Caco-2 (cell line): ENCODE data around the gene ZFPL1. TPM values are rescaled to one million over a fixed set of nuclear protein-coding genes. Genes with fewer than 3 reads are reported as not detected.
A peak's percentile ranks its signal among the peaks of the same experiment; 100 is the strongest.

ENCODE experiments used
- BruUV-seq: library from RNA; stranded (reverse); fragments of 400-500 nt; replicated peaks from 2 replicates; lab custom pipeline; 2021; lab: Mats Ljungman, UMichigan
- CTCF ChIA-PET: fragments of 300-600 bp; sonication (Branson Sonifier 250); formaldehyde crosslinking; loops from one replicate; lab custom pipeline; 2022; ENCODE audit warnings: antibody characterized with exemption; lab: Charles Lee
- POLR2A ChIA-PET: fragments of 300-600 bp; sonication (Branson Sonifier 250); formaldehyde crosslinking; loops from one replicate; lab custom pipeline; 2022; ENCODE audit warnings: antibody characterized with exemption; lab: Charles Lee
- DNase-seq, 2 experiments: peaks; one replicate each; pipeline versions ENCODE4 v3.0.0 to v3.0.0-alpha.2; 2020 to 2022
- H3K27me3 ChIP-seq: replicated peaks from 2 replicates; pipeline ENCODE4 v1.6.0; 2011; ENCODE audit warnings: low read length; ENCODE audit not compliant: control insufficient read depth, insufficient read depth
- H3K36me3 ChIP-seq: 2 replicates; pipeline ENCODE4 v1.5.1; 2011; ENCODE audit warnings: low read length; ENCODE audit not compliant: control insufficient read depth, insufficient read depth
- H3K4me1 ChIP-seq: fragments of 250-450 bp; sonication (Bioruptor Pico); 2 replicates; pipeline ENCODE4 v1.5.1; 2020; ENCODE audit warnings: mild to moderate bottlenecking
- H3K4me3 ChIP-seq: 2 replicates; pipeline ENCODE4 v1.5.1; 2011; ENCODE audit warnings: low read depth, mild to moderate bottlenecking, control low read depth, low read length
- H3K9me3 ChIP-seq: fragments of 250-450 bp; sonication (Bioruptor Pico); 2 replicates; pipeline ENCODE4 v1.5.1; 2020; ENCODE audit warnings: mild to moderate bottlenecking, moderate library complexity
- H3K27ac Mint-ChIP-seq: one replicate; pipeline ENCODE4 v1.8.0; 2022; ENCODE audit warnings: mixed read lengths; ENCODE audit not compliant: unreplicated experiment
- H3K27me3 Mint-ChIP-seq: one replicate; pipeline ENCODE4 v1.8.0; 2022; ENCODE audit warnings: mixed read lengths; ENCODE audit not compliant: insufficient read depth, unreplicated experiment
- H3K36me3 Mint-ChIP-seq: one replicate; pipeline ENCODE4 v1.8.0; 2022; ENCODE audit warnings: mild to moderate bottlenecking, mixed read lengths; ENCODE audit not compliant: insufficient read depth, unreplicated experiment
- H3K4me1 Mint-ChIP-seq: one replicate; pipeline ENCODE4 v1.8.0; 2022; ENCODE audit warnings: low read depth, mixed read lengths; ENCODE audit not compliant: unreplicated experiment
- H3K4me3 Mint-ChIP-seq: one replicate; pipeline ENCODE4 v1.8.0; 2022; ENCODE audit warnings: mild to moderate bottlenecking, moderate library complexity, mixed read lengths; ENCODE audit not compliant: unreplicated experiment
- H3K9me3 Mint-ChIP-seq: one replicate; pipeline ENCODE4 v1.8.0; 2022; ENCODE audit warnings: mixed read lengths; ENCODE audit not compliant: unreplicated experiment
- intact Hi-C: fragments of 100-400 bp; cut with micrococcal nuclease; formaldehyde crosslinking; loops from one replicate; pipeline ENCODE4 v1.10.0; 2022; ENCODE audit not compliant: unreplicated experiment
- total RNA-seq: library from RNA; stranded (reverse); gene quantifications from 2 replicates; pipeline ENCODE4 v1.2.3, GENCODE V29; 2022
- TF ChIP-seq, protein P1 (sequence below), 2 experiments: fragments of 200-600 bp in 1 of 2; IDR thresholded peaks; 1 replicate in 1 of 2; 2 replicates in 1 of 2; pipeline versions ENCODE4 v1.5.1 to v1.8.0; 2011 to 2022; ENCODE audit warnings: antibody characterized with exemption in 1 of 2, control low read depth in 1 of 2, inconsistent platforms in 1 of 2, low read depth in 1 of 2, low read length in 1 of 2, mild to moderate bottlenecking in 1 of 2, moderate library complexity in 1 of 2; ENCODE audit not compliant: insufficient read depth in 1 of 2, severe bottlenecking in 1 of 2, unreplicated experiment in 1 of 2

ZFPL1 gene
- total RNA-seq, 1 experiment from 2014 or later, result 46.0 TPM

DNA sequence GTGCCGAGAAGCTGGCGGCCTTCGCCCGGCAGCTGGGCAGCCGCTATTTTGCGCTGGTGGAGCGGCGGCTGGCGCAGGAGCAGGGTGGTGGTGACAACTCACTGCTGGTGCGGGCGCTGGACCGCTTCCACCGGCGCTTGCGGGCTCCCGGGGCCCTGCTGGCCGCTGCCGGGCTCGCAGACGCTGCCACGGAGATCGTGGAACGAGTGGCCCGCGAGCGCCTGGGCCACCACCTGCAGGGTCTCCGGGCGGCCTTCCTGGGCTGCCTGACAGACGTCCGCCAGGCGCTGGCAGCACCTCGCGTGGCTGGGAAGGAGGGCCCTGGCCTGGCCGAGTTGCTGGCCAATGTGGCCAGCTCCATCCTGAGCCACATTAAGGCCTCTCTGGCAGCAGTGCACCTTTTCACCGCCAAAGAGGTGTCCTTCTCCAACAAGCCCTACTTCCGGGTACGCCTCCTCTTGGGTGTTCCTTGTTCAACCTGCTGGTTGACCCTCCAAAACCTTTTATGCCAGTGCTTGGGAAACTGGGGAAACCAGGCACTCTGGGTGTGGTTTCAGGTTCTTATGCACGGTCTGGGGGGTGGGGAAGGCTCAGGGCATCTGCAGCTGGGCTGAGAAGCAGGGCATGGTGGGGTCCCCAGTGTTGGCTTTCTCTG lies 24.6 kb downstream of the ZFPL1 start:
- Mint-ChIP-seq H3K4me3 (no peak overlapping the region), H3K27ac (no peak overlapping the region), H3K27me3 (no peaks in the 10 kb centered on the region), H3K36me3 (peaks cover 63% of the 10 kb centered on the region), H3K9me3 (no peaks in the 10 kb centered on the region), H3K4me1 (peaks cover 5% of the 10 kb centered on the region)
- Histone ChIP-seq H3K27me3 (no peaks in the 10 kb centered on the region), H3K9me3 (no peaks in the 10 kb centered on the region), H3K4me3 (no peak overlapping the region), H3K4me1 (peaks cover 18% of the 10 kb centered on the region), H3K36me3 (no peaks in the 10 kb centered on the region)
- no peak for DNase-seq
- TF ChIP-seq, protein P1, sequence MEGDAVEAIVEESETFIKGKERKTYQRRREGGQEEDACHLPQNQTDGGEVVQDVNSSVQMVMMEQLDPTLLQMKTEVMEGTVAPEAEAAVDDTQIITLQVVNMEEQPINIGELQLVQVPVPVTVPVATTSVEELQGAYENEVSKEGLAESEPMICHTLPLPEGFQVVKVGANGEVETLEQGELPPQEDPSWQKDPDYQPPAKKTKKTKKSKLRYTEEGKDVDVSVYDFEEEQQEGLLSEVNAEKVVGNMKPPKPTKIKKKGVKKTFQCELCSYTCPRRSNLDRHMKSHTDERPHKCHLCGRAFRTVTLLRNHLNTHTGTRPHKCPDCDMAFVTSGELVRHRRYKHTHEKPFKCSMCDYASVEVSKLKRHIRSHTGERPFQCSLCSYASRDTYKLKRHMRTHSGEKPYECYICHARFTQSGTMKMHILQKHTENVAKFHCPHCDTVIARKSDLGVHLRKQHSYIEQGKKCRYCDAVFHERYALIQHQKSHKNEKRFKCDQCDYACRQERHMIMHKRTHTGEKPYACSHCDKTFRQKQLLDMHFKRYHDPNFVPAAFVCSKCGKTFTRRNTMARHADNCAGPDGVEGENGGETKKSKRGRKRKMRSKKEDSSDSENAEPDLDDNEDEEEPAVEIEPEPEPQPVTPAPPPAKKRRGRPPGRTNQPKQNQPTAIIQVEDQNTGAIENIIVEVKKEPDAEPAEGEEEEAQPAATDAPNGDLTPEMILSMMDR (IDR thresholded peaks at IDR 0.05; ENCODE audit: insufficient read depth in 1 of 2, low read depth in 1 of 2, low read length in 1 of 2, severe bottlenecking in 1 of 2, unreplicated experiment in 1 of 2), result no peak
- no TSS peak for BruUV-seq
- POLR2A ChIA-PET, result no interaction called here
- CTCF ChIA-PET, result no interaction called here
- intact Hi-C loops, result no loop called here

DNA sequence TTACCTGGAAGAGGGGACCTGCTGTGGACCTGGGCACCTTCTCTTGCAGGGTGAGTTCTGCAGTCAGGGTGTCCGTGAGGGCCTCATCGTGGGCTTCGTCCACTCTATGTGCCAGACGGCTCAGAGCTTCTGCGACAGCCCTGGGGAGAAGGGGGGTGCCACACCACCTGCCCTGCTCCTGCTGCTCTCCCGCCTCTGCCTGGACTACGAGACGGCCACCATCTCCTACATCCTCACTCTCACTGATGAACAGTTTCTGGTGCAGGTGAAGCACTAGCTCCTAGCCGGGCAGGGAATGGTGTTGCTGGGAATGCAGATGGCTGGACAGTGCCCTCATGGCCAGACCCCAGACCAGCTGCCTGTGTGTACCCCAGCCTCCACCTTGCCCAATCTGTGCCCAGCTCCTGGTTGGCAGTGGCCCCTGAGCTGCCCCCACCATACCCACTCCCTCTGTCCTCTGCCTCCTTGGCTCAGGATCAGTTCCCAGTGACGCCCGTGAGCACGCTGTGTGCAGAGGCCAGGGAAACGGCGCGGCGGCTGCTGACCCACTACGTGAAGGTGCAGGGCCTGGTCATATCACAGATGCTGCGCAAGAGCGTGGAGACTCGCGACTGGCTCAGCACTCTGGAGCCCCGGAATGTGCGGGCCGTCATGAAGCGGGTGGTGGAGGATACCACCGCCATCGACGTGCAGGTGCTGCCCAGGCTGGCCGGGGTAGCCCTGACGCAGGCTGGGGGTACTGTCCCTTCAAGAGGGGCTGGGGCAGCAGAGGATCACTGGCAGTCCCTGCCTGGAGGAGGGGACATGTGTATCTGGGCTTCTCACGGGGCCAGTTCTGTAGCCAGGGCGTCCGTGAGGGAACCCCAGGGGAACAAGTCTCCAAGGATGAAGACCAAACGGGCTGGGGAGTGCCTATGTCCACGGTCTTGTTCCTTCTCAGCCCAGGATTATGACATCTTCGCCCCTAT lies 25.5 kb downstream of the ZFPL1 start:
- intact Hi-C loops, result loop anchor here (1.0 to 10.0 kb wide), 3 partner anchors 13 to 335 kb away; partner anchors contain the start of genes CAPN1, SF1 and VPS51
- H3K27me3 Mint-ChIP-seq, result no peaks in the 10 kb centered on the region
- no TSS peak for BruUV-seq
- Histone ChIP-seq H3K36me3 (no peaks in the 10 kb centered on the region), H3K4me1 (peaks cover 21% of the 10 kb centered on the region), H3K4me3 (no peak overlapping the region), H3K9me3 (no peaks in the 10 kb centered on the region), H3K27me3 (no peaks in the 10 kb centered on the region)
- H3K36me3 Mint-ChIP-seq, result peaks cover 62% of the 10 kb centered on the region
- no peaks in the 10 kb centered on the region for H3K9me3 Mint-ChIP-seq
- TF ChIP-seq, protein P1 (IDR thresholded peaks at IDR 0.05; ENCODE audit: insufficient read depth in 1 of 2, low read depth in 1 of 2, low read length in 1 of 2, severe bottlenecking in 1 of 2, unreplicated experiment in 1 of 2), result no peak
- POLR2A ChIA-PET, result interaction anchor here (2.3 kb wide), 1 partner anchor 12 kb away, joined by 37 read pairs; the partner anchor contains the start of genes FAU and MRPL49
- no peak for DNase-seq
- CTCF ChIA-PET, result interaction anchor here (0.6 to 1.7 kb wide), 9 partner anchors 10 to 805 kb away, joined by 3 to 9 read pairs (median 5); partner anchors contain the start of genes CAPN1, FAU, MRPL49 and SF1
- H3K27ac Mint-ChIP-seq, result no peak overlapping the region
- no peak overlapping the region for H3K4me3 Mint-ChIP-seq
- peaks cover 6% of the 10 kb centered on the region for H3K4me1 Mint-ChIP-seq

DNA sequence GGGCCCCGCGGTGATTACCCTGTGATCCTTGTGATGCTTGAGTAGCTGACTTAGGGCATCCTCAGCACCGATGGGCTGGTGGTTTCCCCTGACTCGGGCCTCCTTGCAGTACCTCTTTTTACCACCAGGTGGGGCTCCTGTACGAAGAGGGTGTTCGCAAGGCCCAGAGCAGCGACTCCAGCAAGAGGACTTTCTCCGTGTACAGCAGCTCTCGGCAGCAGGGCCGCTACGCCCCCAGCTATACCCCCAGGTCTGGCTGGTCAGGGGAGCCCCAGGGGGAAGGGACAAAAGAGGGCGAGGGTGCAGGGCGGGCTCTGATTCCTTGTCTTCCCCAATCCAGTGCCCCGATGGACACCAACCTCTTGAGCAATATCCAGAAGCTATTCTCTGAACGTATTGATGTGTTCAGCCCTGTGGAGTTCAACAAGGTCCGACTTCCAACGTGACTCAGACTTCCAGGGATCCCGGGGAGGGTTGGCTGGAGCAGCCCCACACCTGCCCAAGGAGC lies 26.4 kb downstream of the ZFPL1 start:
- H3K9me3 Mint-ChIP-seq, result no peaks in the 10 kb centered on the region
- Histone ChIP-seq H3K4me1 (peaks cover 21% of the 10 kb centered on the region), H3K9me3 (no peaks in the 10 kb centered on the region), H3K27me3 (no peaks in the 10 kb centered on the region), H3K36me3 (no peaks in the 10 kb centered on the region), H3K4me3 (no peak overlapping the region)
- POLR2A ChIA-PET, result interaction anchor here (1.0 to 2.3 kb wide), 3 partner anchors 11 to 332 kb away, joined by 3 to 37 read pairs (median 6); partner anchors contain the start of genes FAU, MRPL49 and SF1
- peak; percentile 87 to 94 for DNase-seq
- peaks cover 6% of the 10 kb centered on the region for H3K4me1 Mint-ChIP-seq
- intact Hi-C loops, result loop anchor here (1.0 to 10.0 kb wide), 3 partner anchors 14 to 336 kb away; partner anchors contain the start of genes CAPN1, SF1 and VPS51
- no peak overlapping the region for H3K4me3 Mint-ChIP-seq
- CTCF ChIA-PET, result interaction anchor here (0.7 to 1.8 kb wide), 12 partner anchors 9 to 332 kb away, joined by 3 to 9 read pairs (median 5); partner anchors contain the start of genes CAPN1, FAU, MRPL49 and SF1
- no TSS peak for BruUV-seq
- H3K27ac Mint-ChIP-seq, result no peak overlapping the region
- no peaks in the 10 kb centered on the region for H3K27me3 Mint-ChIP-seq
- TF ChIP-seq, protein P1 (IDR thresholded peaks at IDR 0.05; ENCODE audit: insufficient read depth in 1 of 2, low read depth in 1 of 2, low read length in 1 of 2, severe bottlenecking in 1 of 2, unreplicated experiment in 1 of 2), result peak; percentile 95 to 98
- H3K36me3 Mint-ChIP-seq, result peaks cover 65% of the 10 kb centered on the region
